ENCODE measurements around the gene FBXO7.

DNA sequence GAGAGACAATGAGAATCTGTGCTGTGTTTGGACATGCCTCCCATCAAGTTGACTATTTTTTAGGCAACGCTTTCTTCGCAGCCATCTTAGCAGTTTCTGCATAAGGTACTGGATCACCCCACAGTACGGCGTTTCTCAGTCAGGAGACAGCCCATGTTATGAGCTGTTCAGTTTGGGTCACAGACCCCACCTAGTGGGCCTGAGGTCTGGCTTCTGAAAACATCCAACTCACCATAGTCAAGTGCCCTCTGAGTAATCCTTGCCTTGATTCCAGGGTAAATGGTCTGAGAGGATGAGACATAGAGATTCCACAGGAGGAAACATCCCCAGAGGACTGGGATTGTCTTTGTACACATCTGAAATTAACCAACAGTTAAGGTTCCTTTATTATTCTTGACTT is 17.6 kb upstream of the FBXO7 start:
- no peak for TF ChIP-seq CTCF (IDR thresholded peaks at IDR 0.05)
- TF ChIP-seq POLR2A (IDR thresholded peaks at IDR 0.05) = no peak
- TF ChIP-seq EP300 (IDR thresholded peaks at IDR 0.05) = no peak
- no peak for TF ChIP-seq POLR2AphosphoS5 (IDR thresholded peaks at IDR 0.05)

All from gastroesophageal sphincter (tissue), 3 donors.